ENCODE measurements around the gene SGSH. TPM values are rescaled to one million over a fixed set of nuclear protein-coding genes. Genes with fewer than 3 reads are reported as not detected.

The SGSH gene
- total RNA-seq, 1 donor, result 31.3 TPM

- H3K4me1 ChIP-seq (ENCODE audit: insufficient read depth, low read length), result no peaks in the 10 kb centered on the region
- no peaks in the 10 kb centered on the region for H3K9me3 ChIP-seq (ENCODE audit: low read depth, low read length)
- no peaks in the 10 kb centered on the region for H3K27me3 ChIP-seq (ENCODE audit: insufficient read depth, low read length)
- H3K4me3 ChIP-seq (ENCODE audit: low read length), result no peak overlapping the region
Observed at GRCh38 chr17:80195671-80196529, 24.2 kb downstream of the SGSH start.

- Histone ChIP-seq H3K27me3 (ENCODE audit: insufficient read depth, low read length) (no peaks in the 10 kb centered on the region), H3K4me3 (ENCODE audit: low read length) (no peak overlapping the region), H3K9me3 (ENCODE audit: low read depth, low read length) (no peaks in the 10 kb centered on the region), H3K4me1 (ENCODE audit: insufficient read depth, low read length) (no peaks in the 10 kb centered on the region)
Observed at GRCh38 chr17:80195141-80195540, 25.0 kb downstream of the SGSH start.

GRCh38 chr17:80191865-80192661 is 28.1 kb downstream of the SGSH start:
- no peaks in the 10 kb centered on the region for H3K4me1 ChIP-seq (ENCODE audit: insufficient read depth, low read length)

GRCh38 chr17:80191192-80191591 is 28.9 kb downstream of the SGSH start:
- Histone ChIP-seq H3K4me3 (ENCODE audit: low read length) (no peak overlapping the region), H3K4me1 (ENCODE audit: insufficient read depth, low read length) (no peaks in the 10 kb centered on the region), H3K27me3 (ENCODE audit: insufficient read depth, low read length) (no peaks in the 10 kb centered on the region), H3K9me3 (ENCODE audit: low read depth, low read length) (no peaks in the 10 kb centered on the region)

More at GRCh38 chr17:80191865-80192661, 28.1 kb downstream of the SGSH start:
- no peaks in the 10 kb centered on the region for H3K27me3 ChIP-seq (ENCODE audit: insufficient read depth, low read length)
- H3K4me3 ChIP-seq (ENCODE audit: low read length), result no peak overlapping the region
- no peaks in the 10 kb centered on the region for H3K9me3 ChIP-seq (ENCODE audit: low read depth, low read length)

- Histone ChIP-seq H3K4me3 (ENCODE audit: low read length) (no peak overlapping the region), H3K4me1 (ENCODE audit: insufficient read depth, low read length) (no peaks in the 10 kb centered on the region), H3K27me3 (ENCODE audit: insufficient read depth, low read length) (no peaks in the 10 kb centered on the region), H3K9me3 (ENCODE audit: low read depth, low read length) (no peaks in the 10 kb centered on the region)
Observed at GRCh38 chr17:80190716-80191115, 29.4 kb downstream of the SGSH start.

GRCh38 chr17:80189611-80190010 is 30.5 kb downstream of the SGSH start:
- Histone ChIP-seq H3K27me3 (ENCODE audit: insufficient read depth, low read length) (no peaks in the 10 kb centered on the region), H3K4me3 (ENCODE audit: low read length) (no peak overlapping the region), H3K9me3 (ENCODE audit: low read depth, low read length) (no peaks in the 10 kb centered on the region), H3K4me1 (ENCODE audit: insufficient read depth, low read length) (no peaks in the 10 kb centered on the region)

- Histone ChIP-seq H3K4me1 (ENCODE audit: insufficient read depth, low read length) (no peaks in the 10 kb centered on the region), H3K9me3 (ENCODE audit: low read depth, low read length) (no peaks in the 10 kb centered on the region), H3K27me3 (ENCODE audit: insufficient read depth, low read length) (no peaks in the 10 kb centered on the region), H3K4me3 (ENCODE audit: low read length) (no peak overlapping the region)
Observed at GRCh38 chr17:80187515-80187941, 32.6 kb downstream of the SGSH start.

- H3K4me1 ChIP-seq (ENCODE audit: insufficient read depth, low read length), result no peaks in the 10 kb centered on the region
- no peaks in the 10 kb centered on the region for H3K27me3 ChIP-seq (ENCODE audit: insufficient read depth, low read length)
- H3K4me3 ChIP-seq (ENCODE audit: low read length), result no peak overlapping the region
- no peaks in the 10 kb centered on the region for H3K9me3 ChIP-seq (ENCODE audit: low read depth, low read length)
Observed at GRCh38 chr17:80187090-80187489, 33.0 kb downstream of the SGSH start.

- Histone ChIP-seq H3K4me3 (ENCODE audit: low read length) (no peak overlapping the region), H3K9me3 (ENCODE audit: low read depth, low read length) (no peaks in the 10 kb centered on the region), H3K27me3 (ENCODE audit: insufficient read depth, low read length) (no peaks in the 10 kb centered on the region), H3K4me1 (ENCODE audit: insufficient read depth, low read length) (no peaks in the 10 kb centered on the region)
Observed at GRCh38 chr17:80185968-80186367, 34.2 kb downstream of the SGSH start.

- H3K27me3 ChIP-seq (ENCODE audit: insufficient read depth, low read length), result no peaks in the 10 kb centered on the region
- H3K4me1 ChIP-seq (ENCODE audit: insufficient read depth, low read length), result no peaks in the 10 kb centered on the region
- no peak overlapping the region for H3K4me3 ChIP-seq (ENCODE audit: low read length)
- H3K9me3 ChIP-seq (ENCODE audit: low read depth, low read length), result no peaks in the 10 kb centered on the region
Observed at GRCh38 chr17:80184423-80184714, 35.8 kb downstream of the SGSH start.

- no peaks in the 10 kb centered on the region for H3K9me3 ChIP-seq (ENCODE audit: low read depth, low read length)
- no peaks in the 10 kb centered on the region for H3K4me1 ChIP-seq (ENCODE audit: insufficient read depth, low read length)
- H3K4me3 ChIP-seq (ENCODE audit: low read length), result no peak overlapping the region
- H3K27me3 ChIP-seq (ENCODE audit: insufficient read depth, low read length), result no peaks in the 10 kb centered on the region
Observed at GRCh38 chr17:80183581-80184422, 36.3 kb downstream of the SGSH start.

- Histone ChIP-seq H3K27me3 (ENCODE audit: insufficient read depth, low read length) (no peaks in the 10 kb centered on the region), H3K4me3 (ENCODE audit: low read length) (no peak overlapping the region), H3K4me1 (ENCODE audit: insufficient read depth, low read length) (no peaks in the 10 kb centered on the region), H3K9me3 (ENCODE audit: low read depth, low read length) (no peaks in the 10 kb centered on the region)
Observed at GRCh38 chr17:80182845-80183223, 37.3 kb downstream of the SGSH start.

- Histone ChIP-seq H3K27me3 (ENCODE audit: insufficient read depth, low read length) (no peaks in the 10 kb centered on the region), H3K4me3 (ENCODE audit: low read length) (no peak overlapping the region), H3K9me3 (ENCODE audit: low read depth, low read length) (no peaks in the 10 kb centered on the region), H3K4me1 (ENCODE audit: insufficient read depth, low read length) (no peaks in the 10 kb centered on the region)
Observed at GRCh38 chr17:80182118-80182844, 37.9 kb downstream of the SGSH start.

- no peak overlapping the region for H3K4me3 ChIP-seq (ENCODE audit: low read length)
- no peaks in the 10 kb centered on the region for H3K9me3 ChIP-seq (ENCODE audit: low read depth, low read length)
- H3K4me1 ChIP-seq (ENCODE audit: insufficient read depth, low read length), result no peaks in the 10 kb centered on the region
Observed at GRCh38 chr17:80181431-80181830, 38.7 kb downstream of the SGSH start.

More at GRCh38 chr17:80181431-80181830, 38.7 kb downstream of the SGSH start:
- H3K27me3 ChIP-seq (ENCODE audit: insufficient read depth, low read length), result no peaks in the 10 kb centered on the region

All from mononuclear cell (primary cell).